KBM-7 (cell line): Measurements from ENCODE around the gene SCTR.
"Not testable (repeated sequence)": the region's sequence is repeated elsewhere in the genome, so short reads cannot be mapped to it uniquely, and the experiment has no call there.

Experiments
- DNase-seq: peaks from one replicate; pipeline ENCODE4 v3.0.0-alpha.2; 2015
- in situ Hi-C: fragments of 300-500 bp; cut with MboI; formaldehyde crosslinking; loops from 2 replicates; pipeline ENCODE4 v1.14.3; 2020; ENCODE audit warnings: low sequenced_read_pairs, low pct_unique_long_range_greater_than_20kb, mixed read lengths

SCTR gene

DNA sequence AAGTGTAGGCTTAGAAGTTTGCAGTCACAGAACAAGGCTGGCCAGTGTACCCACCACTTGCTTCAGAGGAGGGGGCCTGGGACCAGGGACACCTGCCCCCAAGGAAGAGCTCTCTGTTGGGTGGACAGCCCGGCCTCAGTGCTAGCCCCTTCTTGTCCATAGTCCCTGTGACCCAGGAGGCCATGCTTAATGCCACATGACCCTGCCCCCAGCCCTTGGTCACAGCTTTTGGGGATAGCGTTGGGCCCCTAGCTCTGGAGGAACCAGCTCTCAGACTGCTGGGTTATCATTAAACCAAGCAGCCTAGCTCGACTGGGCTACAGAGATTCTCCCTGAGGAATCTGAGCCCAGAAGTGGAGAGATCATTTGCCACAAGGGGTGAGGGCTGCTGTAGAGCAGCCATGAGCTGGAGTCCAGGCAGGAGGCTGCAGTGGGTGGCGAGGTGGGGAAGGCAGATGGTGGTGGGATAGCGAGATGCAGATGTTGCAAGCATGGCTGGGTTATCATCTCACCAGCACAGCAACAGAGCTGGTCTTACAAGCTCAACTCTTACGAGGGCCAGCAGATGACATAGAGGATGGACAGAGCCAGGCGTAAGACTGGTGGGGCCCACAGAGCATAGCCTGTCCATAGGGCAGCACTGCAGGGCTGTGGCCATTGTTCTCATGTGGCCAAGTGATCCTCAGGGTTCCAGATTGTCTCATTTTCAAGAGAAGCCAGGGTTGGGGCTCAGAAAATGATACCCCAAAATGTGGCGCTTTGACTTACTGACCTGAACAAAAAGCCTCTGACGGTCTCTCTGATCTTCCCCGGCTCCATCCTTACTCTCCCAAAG, 99.8 kb downstream of the SCTR start:
- no peak for DNase-seq
- in situ Hi-C loops = no loop called here

DNA sequence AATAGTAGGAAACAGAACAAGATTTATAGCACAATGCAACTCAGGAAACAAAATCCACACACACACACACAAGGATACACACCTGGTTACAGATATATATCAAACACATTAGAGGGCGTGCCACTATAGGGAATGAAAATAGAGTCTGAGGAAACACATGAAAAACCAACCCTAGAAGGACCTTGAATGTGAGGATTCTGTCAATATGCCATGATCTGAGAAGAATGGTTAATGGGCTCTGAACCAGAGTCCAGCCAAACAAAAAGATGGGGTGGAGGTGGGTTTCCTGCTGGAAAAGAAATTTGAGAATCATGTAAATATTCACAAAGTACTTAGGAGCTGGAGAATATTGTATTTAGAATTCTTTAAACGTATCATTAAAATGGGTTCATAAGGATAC, 100.5 kb downstream of the SCTR start:
- no peak for DNase-seq
- in situ Hi-C loops = no loop called here

DNA sequence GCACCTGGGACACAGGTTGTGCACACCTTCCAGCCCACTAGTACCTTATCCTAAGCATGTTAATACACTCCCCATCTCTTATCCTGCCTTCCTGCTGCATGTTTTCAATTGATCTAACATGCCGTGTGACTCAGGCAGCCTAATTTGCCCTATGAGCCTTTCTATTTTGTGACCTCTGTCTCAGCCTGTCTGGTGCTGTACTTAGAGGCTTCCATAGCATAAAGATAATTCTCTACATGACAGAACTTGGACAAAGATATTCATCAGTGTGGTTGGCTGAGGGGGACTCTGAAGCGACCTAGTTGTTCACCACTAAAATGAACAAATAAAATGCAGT, 101.2 kb downstream of the SCTR start:
- in situ Hi-C loops = no loop called here
- no peak for DNase-seq

DNA sequence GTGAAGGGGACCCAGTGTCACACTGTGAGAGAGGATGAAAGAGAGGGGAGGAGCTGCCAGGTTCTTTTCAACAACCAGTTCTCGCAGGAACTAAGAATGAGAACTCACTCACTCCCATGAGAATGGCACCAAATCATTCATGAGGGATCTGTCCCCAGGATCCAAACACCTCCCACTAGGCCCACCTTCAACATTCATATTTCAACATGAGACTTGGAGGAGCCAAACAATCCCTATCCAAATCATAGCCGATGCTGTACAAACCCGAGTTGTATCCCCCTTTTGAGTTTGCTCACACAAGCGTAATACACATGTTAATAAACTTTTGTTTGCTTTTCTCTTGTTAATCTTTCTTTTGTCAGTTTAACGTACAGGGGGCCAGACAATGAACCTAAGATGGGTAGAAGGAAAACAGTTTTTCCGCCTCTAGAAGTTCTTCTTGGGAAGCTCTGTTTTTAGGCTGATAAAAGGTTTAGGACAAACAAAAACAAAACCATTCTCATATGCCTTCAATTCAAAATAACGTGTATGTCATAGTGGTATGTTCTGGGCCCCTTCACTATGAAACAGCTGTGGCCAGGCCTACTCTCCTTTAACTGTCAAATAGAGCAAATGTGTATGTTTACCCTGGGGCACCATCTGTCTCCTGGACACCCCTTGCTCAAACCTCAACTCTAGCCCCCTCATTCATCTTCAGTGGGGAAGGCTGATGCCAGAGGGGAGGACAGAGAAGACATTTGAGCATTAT, 101.7 kb downstream of the SCTR start:
- DNase-seq = no peak
- in situ Hi-C loops = no loop called here

DNA sequence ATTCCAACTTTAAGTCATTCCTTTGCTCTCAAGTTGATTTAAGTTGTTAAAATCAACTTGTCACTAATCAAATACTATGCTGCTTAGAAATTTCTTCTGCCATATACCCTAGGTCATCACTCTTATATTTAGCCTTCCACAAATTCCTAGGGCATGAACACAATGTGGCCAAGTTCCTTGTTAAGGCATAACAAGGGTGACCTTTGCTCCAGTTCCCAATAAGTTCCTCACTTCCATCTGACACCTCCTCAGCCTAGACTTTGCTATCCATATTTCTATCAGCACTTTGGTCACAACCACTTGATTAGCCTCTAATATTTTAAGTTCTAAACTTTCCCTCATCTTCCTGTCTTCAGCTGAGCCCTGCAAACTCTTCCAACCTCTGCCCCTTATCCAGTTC, 102.5 kb downstream of the SCTR start:
- in situ Hi-C loops = no loop called here

DNA sequence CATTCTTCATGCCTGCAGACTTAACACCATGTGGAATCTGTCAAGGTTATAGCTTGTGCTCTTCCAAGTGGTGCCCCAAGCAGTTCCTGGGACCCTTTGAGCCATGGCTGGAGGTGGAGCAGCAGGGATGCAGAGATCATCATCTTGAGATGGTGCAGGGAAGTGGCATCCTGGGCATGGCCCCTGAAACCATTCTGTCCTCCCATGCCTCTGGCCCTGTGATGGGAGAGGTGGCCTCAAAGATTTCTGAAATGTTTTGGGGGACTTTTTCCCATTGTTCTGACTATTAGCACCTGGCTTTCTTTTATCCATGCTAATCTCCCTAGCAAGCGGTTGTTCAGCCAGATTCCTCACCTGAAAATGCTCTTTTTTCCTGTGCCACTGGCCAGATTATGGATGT, 103.0 kb downstream of the SCTR start:
- in situ Hi-C loops = no loop called here
- DNase-seq = no peak

More for the DNA sequence above, 102.5 kb downstream of the SCTR start:
- no peak for DNase-seq

DNA sequence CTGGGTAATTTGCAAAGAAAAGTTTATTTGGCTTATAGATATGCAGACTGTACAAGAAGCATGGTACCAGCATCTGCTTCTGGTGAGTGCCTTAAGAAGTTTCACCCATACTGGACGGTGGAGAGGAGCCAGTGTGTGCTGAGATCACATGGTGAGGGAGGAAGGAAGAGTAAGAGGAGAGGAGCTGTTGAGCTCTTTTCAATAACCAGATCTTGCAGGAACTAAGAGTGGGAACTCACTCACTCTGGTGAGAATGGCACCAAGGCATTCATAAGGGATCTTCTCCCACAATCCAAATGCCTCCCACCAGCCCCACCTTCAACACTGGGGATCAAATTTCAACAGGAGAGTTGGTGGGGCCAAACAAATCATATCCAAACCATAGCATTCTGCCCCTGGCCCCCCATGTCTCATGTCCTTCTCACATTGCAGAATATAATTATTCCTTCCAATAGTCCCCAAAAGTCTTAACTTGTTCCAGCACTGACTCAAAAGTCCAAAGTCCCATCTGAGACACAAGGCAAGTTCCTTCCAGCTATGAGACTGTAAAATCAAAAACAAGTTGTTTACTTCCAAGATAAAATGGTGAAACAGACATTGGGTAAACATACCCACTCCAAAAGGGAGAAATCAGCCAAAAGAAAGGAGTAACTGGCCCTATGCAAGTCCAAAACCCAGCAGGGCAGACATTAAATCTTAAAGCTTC, 104.3 kb downstream of the SCTR start:
- in situ Hi-C loops = loop anchor here (10.0 kb wide), 1 partner anchor 55 kb away; no protein-coding TSS in a partner anchor
- DNase-seq = no peak

DNA sequence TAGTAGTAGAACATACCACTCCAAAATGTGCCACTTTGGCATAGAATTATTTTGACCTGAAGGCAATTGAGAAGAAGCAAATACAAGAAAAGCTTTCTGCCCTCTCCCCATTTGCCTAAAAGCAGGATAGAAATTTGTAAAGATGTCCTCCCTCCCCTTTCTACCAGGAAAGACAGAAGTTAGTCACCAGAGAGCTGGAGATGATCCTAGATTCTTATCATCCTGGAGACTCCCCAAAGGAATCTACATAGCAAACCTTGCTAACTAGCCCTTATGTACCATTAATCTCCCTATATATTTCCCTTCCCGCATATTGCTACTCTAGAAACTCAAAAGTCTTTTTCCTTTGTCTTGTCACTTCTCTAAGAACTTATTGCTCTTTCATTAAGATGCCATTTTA, 105.2 kb downstream of the SCTR start:
- in situ Hi-C loops = loop anchor here (10.0 kb wide), 1 partner anchor 56 kb away; no protein-coding TSS in a partner anchor
- DNase-seq = no peak

DNA sequence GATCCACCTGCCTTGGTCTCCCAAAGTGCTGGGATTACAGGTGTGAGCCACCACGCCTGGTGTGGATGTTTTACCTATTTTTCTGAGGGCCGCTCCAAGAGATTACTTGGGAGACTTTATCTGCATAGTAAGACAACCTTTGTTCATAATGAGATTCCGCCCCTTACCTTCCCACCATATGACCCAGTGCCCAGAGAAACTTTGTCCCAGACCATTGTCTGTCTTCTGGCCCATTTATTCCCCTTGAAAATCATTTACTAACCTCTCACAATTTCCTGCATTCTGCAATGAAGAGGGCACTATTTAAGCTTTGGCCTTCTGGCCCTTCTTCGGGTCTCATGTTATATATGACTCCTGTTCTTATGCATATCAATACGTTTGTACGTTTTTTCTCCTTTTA, 106.4 kb downstream of the SCTR start:
- DNase-seq = no peak
- in situ Hi-C loops = loop anchor here (10.0 kb wide), 1 partner anchor 57 kb away; no protein-coding TSS in a partner anchor

DNA sequence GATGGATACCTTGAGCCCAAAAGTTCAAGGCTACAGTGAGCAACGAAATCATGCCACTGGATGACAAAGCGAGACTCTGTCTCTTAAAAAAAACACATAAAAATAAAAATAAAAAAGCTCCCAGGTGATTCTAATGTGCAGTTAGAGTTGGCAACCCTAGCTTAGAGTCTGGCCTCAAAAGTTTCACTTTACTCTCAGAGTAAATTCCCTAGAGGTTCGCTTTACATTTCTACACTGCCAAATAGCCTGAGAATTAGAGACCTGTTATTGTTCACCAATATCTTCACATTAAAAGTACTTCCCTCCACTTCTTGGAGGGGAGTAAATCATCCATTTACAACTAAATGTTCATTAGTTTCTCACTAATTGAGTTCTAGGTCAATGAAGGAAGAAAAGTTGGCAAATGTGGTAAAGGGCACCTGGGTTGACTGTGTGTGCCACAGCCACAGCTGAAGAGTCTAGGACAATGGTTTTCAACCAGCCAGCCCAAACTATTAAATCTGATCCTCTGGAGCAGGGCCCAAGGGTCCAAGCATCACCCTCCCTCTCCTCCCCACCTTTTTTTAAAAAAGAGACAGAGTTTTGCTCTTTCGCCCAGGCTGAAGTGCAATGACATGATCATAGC, 107.9 kb downstream of the SCTR start:
- DNase-seq = no peak
- in situ Hi-C loops = loop anchor here (10.0 kb wide), 1 partner anchor 58 kb away; no protein-coding TSS in a partner anchor

DNA sequence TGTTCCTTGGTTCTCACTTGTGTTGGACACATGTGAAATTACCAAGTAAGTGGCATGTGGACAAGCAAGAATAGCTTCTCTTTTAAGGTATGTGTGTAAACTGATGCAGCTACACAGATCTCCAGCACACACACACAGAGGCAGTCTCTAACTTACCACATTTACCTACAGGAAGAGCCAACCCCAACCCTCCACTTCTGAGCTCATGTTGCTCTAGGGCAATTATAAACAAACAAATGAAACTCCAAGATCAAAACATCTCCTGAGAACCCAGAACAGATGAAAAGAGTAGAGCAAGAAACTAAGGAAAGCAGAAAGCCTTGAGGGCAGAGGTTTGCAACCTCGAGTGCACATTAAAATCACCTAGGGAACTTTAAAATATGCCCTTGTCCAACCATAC, 108.7 kb downstream of the SCTR start:
- DNase-seq = no peak
- in situ Hi-C loops = loop anchor here (10.0 kb wide), 1 partner anchor 59 kb away; no protein-coding TSS in a partner anchor

DNA sequence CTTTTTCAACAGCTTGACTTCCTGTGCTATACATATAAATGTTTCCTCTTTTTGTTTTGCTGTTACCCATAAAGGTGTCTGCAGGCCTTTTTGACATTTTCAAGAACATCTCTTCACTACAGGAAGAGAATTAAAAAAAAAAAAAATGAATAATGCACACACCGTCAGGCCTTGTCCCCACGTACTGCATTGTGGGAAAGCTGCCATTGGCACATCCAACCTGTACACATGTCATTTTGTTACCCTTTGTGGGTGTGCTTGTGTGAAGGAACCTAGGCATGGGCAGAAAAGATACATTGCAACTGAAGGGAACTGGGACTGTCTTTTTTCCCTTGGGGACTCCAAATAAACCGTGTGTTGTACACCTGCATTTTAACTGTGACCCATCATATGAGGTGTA, 109.4 kb downstream of the SCTR start:
- peak; percentile 38 for DNase-seq

DNA sequence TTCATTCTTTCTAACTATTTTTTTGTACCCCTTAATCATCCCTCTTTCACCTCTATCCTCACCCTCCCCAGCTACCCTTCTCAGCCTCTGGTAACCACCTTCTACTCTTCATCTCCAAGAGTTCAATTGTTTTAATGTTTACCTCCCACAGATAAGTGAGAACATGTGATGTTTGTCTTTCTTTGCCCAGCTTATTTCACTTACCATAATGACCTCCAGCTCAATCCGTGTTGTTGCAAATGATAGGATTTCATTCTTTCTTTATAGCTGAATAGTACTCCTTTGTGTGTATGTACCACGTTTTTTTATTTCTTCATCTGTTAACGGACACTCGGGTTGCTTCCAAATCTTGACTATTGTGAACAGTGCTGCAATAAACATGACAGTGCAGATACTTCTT, 114.8 kb downstream of the SCTR start:
- DNase-seq = no peak
- in situ Hi-C loops = no loop called here

More for the DNA sequence above, 109.4 kb downstream of the SCTR start:
- in situ Hi-C loops = loop anchor here (10.0 kb wide), 1 partner anchor 60 kb away; no protein-coding TSS in a partner anchor

DNA sequence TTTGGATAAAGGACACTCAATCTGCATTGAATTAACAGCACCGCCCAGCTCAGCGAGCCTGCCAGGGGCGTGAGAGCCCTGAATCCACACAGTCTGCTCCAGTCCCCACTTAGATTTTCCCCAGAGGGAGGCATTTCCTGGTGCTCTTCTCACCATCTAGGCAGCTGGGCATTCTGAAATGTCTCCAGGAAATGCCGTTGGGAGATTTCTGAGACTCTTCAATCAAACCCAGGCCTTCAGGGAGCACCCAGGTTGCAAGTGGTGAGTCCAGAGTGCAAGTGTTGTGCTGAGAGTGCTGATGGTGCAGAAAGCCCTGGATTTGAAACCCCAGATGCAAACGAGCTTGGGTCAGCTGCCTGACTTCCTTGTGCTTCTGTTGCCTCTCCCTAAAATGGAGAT, 116.1 kb downstream of the SCTR start:
- DNase-seq = no peak
- in situ Hi-C loops = no loop called here

DNA sequence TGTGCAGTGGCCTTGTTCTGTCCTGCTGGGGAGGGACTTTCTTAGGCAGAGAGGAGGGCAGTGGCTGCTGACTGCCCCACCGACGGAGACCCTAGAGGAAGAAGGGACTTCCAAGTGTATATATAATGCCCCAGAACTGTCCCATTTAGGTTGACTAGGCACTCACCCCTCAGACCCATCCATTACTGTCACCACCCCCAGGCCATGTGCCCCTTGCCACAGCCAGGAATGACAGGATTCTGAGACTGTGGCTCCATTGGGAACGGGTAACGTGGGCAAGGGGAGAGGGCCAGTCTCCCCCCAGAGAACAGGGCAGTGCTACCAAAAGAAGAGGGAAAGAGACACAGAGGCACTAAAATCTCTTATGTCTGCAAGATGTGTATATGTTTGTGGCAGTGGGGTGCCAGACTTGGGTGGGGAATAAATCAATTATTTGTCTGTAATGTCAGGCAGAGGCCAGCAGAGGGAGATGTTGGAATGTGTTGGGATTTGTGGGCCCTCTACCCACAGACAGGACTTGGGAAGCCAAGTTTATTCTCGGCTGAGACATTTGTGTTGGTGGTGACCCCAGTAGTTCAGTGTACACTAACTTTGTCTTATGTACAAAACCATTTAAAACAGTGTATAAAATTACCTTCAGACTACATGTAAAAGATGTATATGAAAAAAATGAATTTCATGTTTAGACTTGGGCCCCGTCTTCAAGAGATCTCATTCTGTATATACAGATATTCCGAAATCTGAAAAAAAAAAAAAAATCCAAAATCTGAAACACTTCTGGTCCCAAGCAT, 116.7 kb downstream of the SCTR start:
- in situ Hi-C loops = no loop called here
- peak; percentile 87 for DNase-seq

DNA sequence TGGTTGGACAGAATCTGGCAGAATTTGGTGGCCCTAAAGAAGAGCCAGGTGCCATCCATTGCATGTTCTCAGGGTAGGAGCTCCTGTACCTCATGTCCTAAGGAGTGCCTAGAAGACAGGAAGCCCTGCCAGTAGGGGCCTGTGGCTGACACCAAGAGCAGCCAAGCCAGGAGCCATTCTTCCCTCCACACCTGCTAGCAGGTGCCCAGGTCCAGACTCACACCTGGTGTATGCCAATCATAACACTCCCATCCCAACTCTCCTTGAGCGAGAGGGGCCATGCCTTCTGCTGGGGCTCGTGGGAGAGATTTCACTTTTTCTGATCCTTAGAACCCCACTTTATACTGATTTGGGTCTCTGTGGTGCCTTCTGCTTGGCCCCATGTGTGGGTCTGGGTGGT, 119.1 kb downstream of the SCTR start:
- no peak for DNase-seq
- in situ Hi-C loops = no loop called here

DNA sequence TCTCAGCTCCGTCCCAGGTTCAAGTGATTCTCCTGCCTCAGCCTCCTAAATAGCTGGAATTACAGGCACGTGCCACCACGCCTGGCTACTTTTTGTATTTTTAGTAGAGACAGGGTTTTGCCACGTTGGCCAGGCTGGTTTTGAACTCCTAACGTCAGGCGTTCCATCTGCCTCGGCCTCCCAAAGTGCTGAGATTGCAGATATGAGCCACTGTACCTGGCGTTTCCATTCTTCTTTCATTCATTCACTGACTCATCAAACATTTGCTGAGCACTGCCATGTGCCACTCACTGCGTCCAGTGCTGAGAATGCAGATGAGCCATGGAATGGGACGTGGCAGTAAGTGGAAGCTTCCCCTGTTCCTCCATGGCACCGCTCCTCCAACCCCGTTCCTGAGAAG, 120.7 kb downstream of the SCTR start:
- DNase-seq, in situ Hi-C loops: not testable (repeated sequence)
